ENCODE measurements around the gene STMN1.
"Not testable (repeated sequence)": the region's sequence is repeated elsewhere in the genome, so short reads cannot be mapped to it uniquely, and the experiment has no call there.

The STMN1 gene

GRCh38 chr1:25905680-25906643 is at the start of gene STMN1:
STMN1 (minus strand) TSS chr1:25906419; CDS start chr1:25904676, 1,743 bp downstream.
- peak; percentile 93 for DNase-seq

- DNase-seq = no peak
Measured at GRCh38 chr1:25955553-25955952, 49.3 kb upstream of the STMN1 start.

GRCh38 chr1:25954282-25954938 is 48.2 kb upstream of the STMN1 start:
- no peak for DNase-seq

- DNase-seq = no peak
Measured at GRCh38 chr1:25952841-25953401, 46.7 kb upstream of the STMN1 start.

GRCh38 chr1:25948641-25949040 is 42.4 kb upstream of the STMN1 start:
- DNase-seq = no peak

GRCh38 chr1:25947027-25947426 is 40.8 kb upstream of the STMN1 start:
- DNase-seq = no peak

- no peak for DNase-seq
Measured at GRCh38 chr1:25945761-25946160, 39.5 kb upstream of the STMN1 start.

- no peak for DNase-seq
Measured at GRCh38 chr1:25944986-25945385, 38.8 kb upstream of the STMN1 start.

GRCh38 chr1:25943511-25943910 is 37.3 kb upstream of the STMN1 start:
- DNase-seq = not testable (repeated sequence)

- no peak for DNase-seq
Measured at GRCh38 chr1:25936947-25937346, 30.7 kb upstream of the STMN1 start.

- no peak for DNase-seq
Measured at GRCh38 chr1:25933479-25934365, 27.5 kb upstream of the STMN1 start.

GRCh38 chr1:25932811-25933400 is 26.7 kb upstream of the STMN1 start:
- DNase-seq = not testable (repeated sequence)

GRCh38 chr1:25932321-25932720 is 26.1 kb upstream of the STMN1 start:
- DNase-seq = no peak

GRCh38 chr1:25929016-25929415 is 22.8 kb upstream of the STMN1 start:
- no peak for DNase-seq

- DNase-seq = no peak
Measured at GRCh38 chr1:25927521-25928265, 21.5 kb upstream of the STMN1 start.

- no peak for DNase-seq
Measured at GRCh38 chr1:25926731-25927496, 20.7 kb upstream of the STMN1 start.

GRCh38 chr1:25924454-25924853 is 18.2 kb upstream of the STMN1 start:
- DNase-seq = no peak

GRCh38 chr1:25922971-25923552 is 16.8 kb upstream of the STMN1 start:
- DNase-seq = no peak

- DNase-seq = peak; percentile 40
Measured at GRCh38 chr1:25922056-25922970, 16.1 kb upstream of the STMN1 start.

Data from stimulated activated CD4-positive, alpha-beta T cell treated with anti-CD3 and anti-CD28 coated beads, Interleukin-1b, Interleukin-23, amount 100 ng/mL, for 48 hours (primary cell).